ENCODE results near the gene ELF2. TPM values are rescaled to one million over a fixed set of nuclear protein-coding genes. Genes with fewer than 3 reads are reported as not detected.

ELF2 gene
- 48.0 TPM for total RNA-seq (ENCODE audit: unreplicated experiment)
- long read RNA-seq, partial matches to known transcripts, result 6 of 12 reads
- long read RNA-seq, other reads (novel, unspliced or antisense), result 2 of 12 reads

- Mint-ChIP-seq H3K9me3 (ENCODE audit: unreplicated experiment) (no peaks in the 10 kb centered on the region), H3K4me1 (ENCODE audit: unreplicated experiment) (peaks cover 7% of the 10 kb centered on the region), H3K4me3 (ENCODE audit: unreplicated experiment) (peak within 1 kb of the TSS; percentile 97), H3K27ac (ENCODE audit: unreplicated experiment) (peak within 1 kb of the TSS; percentile 70), H3K36me3 (ENCODE audit: low read depth, unreplicated experiment) (peaks cover 6% of the 10 kb centered on the region), H3K27me3 (ENCODE audit: unreplicated experiment) (peaks cover 9% of the 10 kb centered on the region)
- DNase-seq (ENCODE audit: low spot score), result peak; percentile 75
- no peak for TF ChIP-seq CTCF (IDR thresholded peaks at IDR 0.05; ENCODE audit: unreplicated experiment)
These were observed at the start of gene ELF2 for GRCh38 chr4:139177049-139177868. Gene ELF2 (minus strand): TSS chr4:139177218. CDS start chr4:139137701, 39,517 bp downstream.

GRCh38 chr4:139223682-139224317 lies 46.8 kb upstream of the ELF2 start:
- TF ChIP-seq CTCF (IDR thresholded peaks at IDR 0.05; ENCODE audit: unreplicated experiment), result no peak
- Mint-ChIP-seq H3K4me3 (ENCODE audit: unreplicated experiment) (no peak overlapping the region), H3K36me3 (ENCODE audit: low read depth, unreplicated experiment) (no peaks in the 10 kb centered on the region), H3K27ac (ENCODE audit: unreplicated experiment) (no peak overlapping the region), H3K4me1 (ENCODE audit: unreplicated experiment) (peaks cover 6% of the 10 kb centered on the region), H3K27me3 (ENCODE audit: unreplicated experiment) (peaks cover 2% of the 10 kb centered on the region), H3K9me3 (ENCODE audit: unreplicated experiment) (no peaks in the 10 kb centered on the region)
- no peak for DNase-seq (ENCODE audit: low spot score)

- Mint-ChIP-seq H3K27me3 (ENCODE audit: unreplicated experiment) (peaks cover 3% of the 10 kb centered on the region), H3K4me1 (ENCODE audit: unreplicated experiment) (peaks cover 7% of the 10 kb centered on the region), H3K4me3 (ENCODE audit: unreplicated experiment) (no peak overlapping the region), H3K9me3 (ENCODE audit: unreplicated experiment) (no peaks in the 10 kb centered on the region), H3K27ac (ENCODE audit: unreplicated experiment) (no peak overlapping the region), H3K36me3 (ENCODE audit: low read depth, unreplicated experiment) (no peaks in the 10 kb centered on the region)
- no peak for TF ChIP-seq CTCF (IDR thresholded peaks at IDR 0.05; ENCODE audit: unreplicated experiment)
- DNase-seq (ENCODE audit: low spot score), result no peak
These were observed 45.2 kb upstream of the ELF2 start for GRCh38 chr4:139222215-139222614.

- Mint-ChIP-seq H3K9me3 (ENCODE audit: unreplicated experiment) (no peaks in the 10 kb centered on the region), H3K27ac (ENCODE audit: unreplicated experiment) (no peak overlapping the region), H3K27me3 (ENCODE audit: unreplicated experiment) (peaks cover 3% of the 10 kb centered on the region), H3K4me3 (ENCODE audit: unreplicated experiment) (no peak overlapping the region), H3K4me1 (ENCODE audit: unreplicated experiment) (peaks cover 7% of the 10 kb centered on the region), H3K36me3 (ENCODE audit: low read depth, unreplicated experiment) (no peaks in the 10 kb centered on the region)
- DNase-seq (ENCODE audit: low spot score), result no peak
- TF ChIP-seq CTCF (IDR thresholded peaks at IDR 0.05; ENCODE audit: unreplicated experiment), result no peak
These were observed 44.7 kb upstream of the ELF2 start for GRCh38 chr4:139221687-139222086.
